Measurements from ENCODE around the gene STYK1.

The STYK1 gene

GRCh38 chr12:10689146-10689545 is 15.3 kb upstream of the STYK1 start:
- Histone ChIP-seq H2AFZ (ENCODE audit: low read depth, low read length) (no peak overlapping the region), H3K9ac (ENCODE audit: low read depth, low read length) (no peak overlapping the region), H3K9me3 (ENCODE audit: insufficient read depth, low read length, severe bottlenecking) (no peaks in the 10 kb centered on the region), H3K4me1 (ENCODE audit: insufficient read depth, low read length) (no peaks in the 10 kb centered on the region), H3K4me3 (ENCODE audit: low read depth in 1 of 2, low read length in 2 of 2) (no peak overlapping the region), H3K4me2 (ENCODE audit: insufficient read depth, low read length) (no peak overlapping the region), H3K79me2 (ENCODE audit: insufficient read depth, low read length) (no peaks in the 10 kb centered on the region), H3K27me3 (ENCODE audit: insufficient read depth, low read length, poor library complexity) (no peaks in the 10 kb centered on the region), H3K27ac (ENCODE audit: low read length) (no peak overlapping the region), H3K36me3 (ENCODE audit: insufficient read depth, low read length) (no peaks in the 10 kb centered on the region), H4K20me1 (ENCODE audit: insufficient read depth, low read length) (no peaks in the 10 kb centered on the region)
- ATAC-seq (ENCODE audit: insufficient read depth, low read depth): no peak
- DNase-seq: no peak
- TF ChIP-seq CTCF (IDR thresholded peaks at IDR 0.05; ENCODE audit: borderline replicate concordance, extremely low read depth, low read length, poor library complexity, severe bottlenecking): no peak
- TF ChIP-seq EZH2 (IDR thresholded peaks at IDR 0.05; ENCODE audit: borderline replicate concordance, low read depth, low read length, severe bottlenecking): no peak

GRCh38 chr12:10688042-10688441 is 14.2 kb upstream of the STYK1 start:
- TF ChIP-seq CTCF (IDR thresholded peaks at IDR 0.05; ENCODE audit: borderline replicate concordance, extremely low read depth, low read length, poor library complexity, severe bottlenecking) (no peak), EZH2 (IDR thresholded peaks at IDR 0.05; ENCODE audit: borderline replicate concordance, low read depth, low read length, severe bottlenecking) (no peak)
- Histone ChIP-seq H3K4me1 (ENCODE audit: insufficient read depth, low read length) (no peaks in the 10 kb centered on the region), H3K4me2 (ENCODE audit: insufficient read depth, low read length) (no peak overlapping the region), H3K9me3 (ENCODE audit: insufficient read depth, low read length, severe bottlenecking) (no peaks in the 10 kb centered on the region), H3K79me2 (ENCODE audit: insufficient read depth, low read length) (no peaks in the 10 kb centered on the region), H3K36me3 (ENCODE audit: insufficient read depth, low read length) (no peaks in the 10 kb centered on the region), H3K27me3 (ENCODE audit: insufficient read depth, low read length, poor library complexity) (no peaks in the 10 kb centered on the region), H2AFZ (ENCODE audit: low read depth, low read length) (no peak overlapping the region), H3K9ac (ENCODE audit: low read depth, low read length) (no peak overlapping the region), H4K20me1 (ENCODE audit: insufficient read depth, low read length) (no peaks in the 10 kb centered on the region), H3K4me3 (ENCODE audit: low read depth in 1 of 2, low read length in 2 of 2) (no peak overlapping the region), H3K27ac (ENCODE audit: low read length) (no peak overlapping the region)
- no peak for ATAC-seq (ENCODE audit: insufficient read depth, low read depth)
- DNase-seq: no peak

GRCh38 chr12:10672231-10672868 is 1.5 kb downstream of the STYK1 start:
- H3K27ac ChIP-seq (ENCODE audit: low read length): no peak overlapping the region
- no peak for ATAC-seq (ENCODE audit: insufficient read depth, low read depth)
- H4K20me1 ChIP-seq (ENCODE audit: insufficient read depth, low read length): 0 out of 2 replicates have a peak, but pooled peaks cover 3% of the 10 kb centered on the region
- H3K9ac ChIP-seq (ENCODE audit: low read depth, low read length): no peak overlapping the region
- no peak for DNase-seq
- H3K4me1 ChIP-seq (ENCODE audit: insufficient read depth, low read length): peaks cover 17% of the 10 kb centered on the region
- peaks cover 8% of the 10 kb centered on the region for H3K27me3 ChIP-seq (ENCODE audit: insufficient read depth, low read length, poor library complexity)
- no peaks in the 10 kb centered on the region for H3K79me2 ChIP-seq (ENCODE audit: insufficient read depth, low read length)
- TF ChIP-seq CTCF (IDR thresholded peaks at IDR 0.05; ENCODE audit: borderline replicate concordance, extremely low read depth, low read length, poor library complexity, severe bottlenecking) (no peak), EZH2 (IDR thresholded peaks at IDR 0.05; ENCODE audit: borderline replicate concordance, low read depth, low read length, severe bottlenecking) (no peak)
- no peak overlapping the region for H2AFZ ChIP-seq (ENCODE audit: low read depth, low read length)
- H3K9me3 ChIP-seq (ENCODE audit: insufficient read depth, low read length, severe bottlenecking): no peaks in the 10 kb centered on the region
- H3K4me3 ChIP-seq (ENCODE audit: low read depth in 1 of 2, low read length in 2 of 2): no peak overlapping the region
- no peaks in the 10 kb centered on the region for H3K36me3 ChIP-seq (ENCODE audit: insufficient read depth, low read length)
- no peak overlapping the region for H3K4me2 ChIP-seq (ENCODE audit: insufficient read depth, low read length)
